Mesenteric fat pad (tissue), 1 donor: Measurements from ENCODE around the gene KRTAP1-3. TPM values are rescaled to one million over a fixed set of nuclear protein-coding genes. Genes with fewer than 3 reads are reported as not detected.
"Not testable (repeated sequence)": the region's sequence is repeated elsewhere in the genome, so short reads cannot be mapped to it uniquely, and the experiment has no call there.

Source experiments
- DNase-seq: peaks from one replicate; pipeline ENCODE4 v3.0.0-alpha.2; 2020; ENCODE audit warnings: low spot score
- total RNA-seq: library from RNA; stranded (reverse); fragmentation: NEBNext Ultra II Directional; extraction: Animal tissue kit (Norgen Biotek cat#: 25700); gene quantifications from one replicate; pipeline ENCODE4 v1.2.1, GENCODE V29; 2021
- donor health status: DM: yes; HTN: yes; CAD: no.

The KRTAP1-3 gene
- total RNA-seq, 1 donor from 2014 or later, result not detected

DNA sequence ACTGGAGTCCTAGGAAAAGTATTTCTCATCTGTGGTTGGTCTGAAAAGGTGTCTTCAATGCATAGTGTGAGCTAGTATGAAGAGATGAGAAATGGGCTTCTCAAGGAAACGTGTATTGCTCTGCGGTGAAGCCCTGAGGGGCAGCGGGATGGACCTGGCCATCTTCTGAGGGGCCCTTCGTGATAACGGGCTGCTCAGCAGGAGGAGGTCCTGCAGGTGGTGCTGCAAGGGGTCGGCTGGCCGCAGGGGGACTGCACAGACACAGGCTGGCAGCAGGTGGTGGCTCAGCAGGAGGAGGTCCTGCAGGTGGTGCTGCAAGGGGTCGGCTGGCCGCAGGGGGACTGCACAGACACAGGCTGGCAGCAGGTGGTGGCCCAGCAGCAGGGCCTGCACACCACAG lies 19.9 kb upstream of the KRTAP1-3 start:
- not testable (repeated sequence) for DNase-seq

DNA sequence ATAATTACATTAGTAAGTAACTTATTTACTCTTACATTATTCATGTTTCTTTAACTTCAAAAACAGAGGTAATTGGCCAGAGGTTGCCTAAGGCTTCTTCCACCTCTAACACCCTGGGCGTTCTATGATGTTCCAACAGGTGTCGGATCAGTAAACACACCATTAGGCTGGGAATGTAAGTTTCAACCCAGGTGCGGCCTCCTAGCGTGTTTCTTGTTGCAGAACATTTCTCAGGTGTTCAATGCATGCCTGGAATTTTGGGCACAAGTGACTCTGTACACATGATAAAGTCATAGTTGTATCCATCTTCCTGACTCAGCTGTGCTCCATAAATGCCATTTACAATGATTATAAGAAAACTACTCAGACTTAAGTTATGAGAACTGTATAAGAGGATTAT lies 19.4 kb upstream of the KRTAP1-3 start:
- DNase-seq, result no peak

GRCh38 chr17:41052566-41052965 lies 17.9 kb upstream of the KRTAP1-3 start:
- no peak for DNase-seq

GRCh38 chr17:41049110-41049509 lies 14.4 kb upstream of the KRTAP1-3 start:
- no peak for DNase-seq

GRCh38 chr17:41048441-41048840 lies 13.8 kb upstream of the KRTAP1-3 start:
- DNase-seq, result no peak

- DNase-seq, result not testable (repeated sequence)
These were observed 12.2 kb upstream of the KRTAP1-3 start, which contains the start of gene KRTAP2-1 for GRCh38 chr17:41046735-41047465. KRTAP2-1 (minus strand) TSS chr17:41047316; CDS start chr17:41047267, 49 bp downstream.

DNA sequence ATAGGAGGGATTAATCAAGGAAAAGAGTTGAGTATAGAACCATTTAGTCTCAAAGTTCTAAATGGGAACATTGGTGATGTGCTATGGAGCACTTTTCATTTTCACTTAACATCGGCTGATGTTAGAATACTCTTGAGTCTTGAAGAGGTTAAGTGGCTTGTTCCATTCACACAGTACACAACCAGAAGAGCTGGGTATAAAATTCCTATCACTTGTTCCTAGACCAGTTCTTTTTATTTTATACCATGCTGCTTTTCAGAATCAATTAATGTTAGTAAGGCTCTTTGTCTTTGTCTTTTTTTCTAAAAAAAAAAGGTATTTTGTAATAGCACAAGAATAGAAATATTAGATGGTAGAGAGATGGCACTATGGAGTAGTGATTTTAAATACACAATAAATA lies 8.3 kb upstream of the KRTAP1-3 start:
- no peak for DNase-seq

DNA sequence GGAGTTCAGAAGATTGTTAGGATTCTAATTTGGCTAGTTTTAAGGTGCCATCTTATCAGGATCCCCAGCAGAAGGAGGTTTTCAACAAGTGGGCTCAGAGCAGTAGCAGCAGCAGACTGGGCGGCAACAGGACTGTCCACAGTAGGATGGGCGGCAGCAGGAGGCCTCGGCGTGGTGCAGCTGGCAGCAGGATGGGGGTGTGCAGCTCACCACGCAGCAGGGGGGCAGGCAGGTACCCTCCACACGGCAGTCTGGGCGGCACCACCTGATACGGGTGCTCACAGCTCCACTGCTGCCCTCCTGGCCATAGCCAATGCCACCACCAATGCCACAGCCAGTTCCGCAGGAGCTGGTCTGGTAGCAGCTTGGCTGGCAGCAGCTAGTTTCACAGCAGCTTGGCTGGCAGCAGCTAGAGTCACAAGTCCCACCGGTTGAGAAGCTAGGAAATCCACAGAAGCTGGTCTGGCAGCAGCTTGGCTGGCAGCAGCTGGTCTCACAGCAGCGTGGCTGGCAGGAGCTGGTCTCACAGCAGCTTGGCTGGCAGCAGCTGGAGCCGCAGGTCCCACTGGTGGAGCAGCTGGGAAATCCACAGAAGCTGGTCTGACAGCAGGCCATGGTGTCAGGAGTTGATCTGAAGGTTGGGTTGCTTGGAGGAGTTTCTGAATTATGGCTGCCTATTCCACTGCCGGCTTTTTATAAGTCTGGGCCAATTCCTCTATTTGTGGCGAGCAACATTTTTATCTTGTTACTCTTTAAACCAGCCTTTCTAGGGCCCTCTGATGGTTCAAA lies 6.3 kb upstream of the KRTAP1-3 start, which contains the start of gene KRTAP1-1:
Gene KRTAP1-1, minus strand, starts transcription at position 668 of the 789 bp plus-strand sequence. Its CDS starts 53 bp downstream, at position 615.
- not testable (repeated sequence) for DNase-seq

DNA sequence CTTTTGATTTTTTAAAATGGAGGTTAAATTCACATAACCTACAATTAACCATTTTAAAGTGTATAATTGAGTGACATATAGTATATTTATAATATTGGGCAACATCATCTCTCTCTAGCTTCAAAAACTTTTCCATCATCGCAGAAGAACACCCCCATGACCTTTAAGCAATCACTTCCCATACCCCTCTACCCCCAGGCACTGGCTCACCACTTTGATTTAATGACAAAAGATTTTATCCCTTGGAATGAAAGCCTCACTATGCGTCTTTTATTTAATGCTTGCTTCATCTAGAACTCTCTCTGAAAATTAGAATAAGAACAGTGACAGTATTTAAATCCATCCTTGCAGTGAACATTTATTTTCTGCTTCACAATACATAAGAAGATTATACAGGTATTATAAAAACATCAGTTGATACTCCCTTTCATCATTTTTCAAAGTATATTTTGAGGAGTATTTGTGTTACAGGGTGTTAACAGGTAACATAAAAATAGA lies 3.2 kb upstream of the KRTAP1-3 start:
- no peak for DNase-seq

GRCh38 chr17:41029633-41030245 lies 4.9 kb downstream of the KRTAP1-3 start, which contains the start of gene KRTAP1-4:
KRTAP1-4 (minus strand) TSS chr17:41030195; CDS start chr17:41030078, 117 bp downstream.
- no peak for DNase-seq

GRCh38 chr17:41026715-41027471 lies 7.8 kb downstream of the KRTAP1-3 start, which contains the start of gene KRTAP1-5:
KRTAP1-5 (minus strand) TSS chr17:41027208; CDS start chr17:41027155, 53 bp downstream.
- DNase-seq, result no peak

GRCh38 chr17:41024697-41025096 lies 10.0 kb downstream of the KRTAP1-3 start:
- no peak for DNase-seq

DNA sequence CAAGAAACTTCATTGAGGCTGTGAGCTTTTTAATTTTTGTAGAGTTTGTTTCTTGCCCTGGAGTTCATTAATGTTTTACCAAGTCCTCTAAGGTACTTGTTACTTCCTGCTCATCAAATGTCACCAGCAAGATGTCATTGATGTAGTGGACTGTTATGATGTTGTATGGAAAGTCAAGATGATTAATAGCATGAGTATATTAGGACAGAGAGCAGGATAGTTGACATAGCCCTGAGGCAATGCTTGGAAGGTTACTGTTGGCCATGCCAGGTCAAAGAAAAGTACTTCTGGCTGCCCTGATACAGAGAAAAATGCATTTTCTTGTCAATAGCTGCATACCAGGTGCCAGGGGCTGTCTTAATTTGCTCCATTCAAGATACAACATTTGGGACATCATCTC lies 14.3 kb downstream of the KRTAP1-3 start:
- DNase-seq, result no peak

DNA sequence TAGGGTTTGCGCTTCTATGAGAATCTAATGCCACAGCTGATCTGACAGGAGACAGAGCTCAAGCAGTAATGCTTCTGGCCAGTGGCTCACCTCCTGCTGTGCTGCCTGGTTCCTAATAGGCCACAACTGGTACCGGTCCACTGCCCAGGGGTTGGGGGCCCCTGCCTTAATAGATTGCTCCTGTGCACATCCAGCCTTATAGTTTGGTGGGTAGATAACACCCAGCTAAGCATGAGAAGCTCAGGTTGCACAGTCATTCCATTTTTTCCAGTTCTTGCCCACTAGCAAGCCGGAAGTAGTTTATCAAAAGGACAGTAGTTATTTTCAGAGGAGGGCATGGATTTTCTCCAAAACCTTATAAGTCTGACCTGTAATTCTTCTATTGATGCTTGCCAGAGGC lies 15.3 kb downstream of the KRTAP1-3 start:
- no peak for DNase-seq

DNA sequence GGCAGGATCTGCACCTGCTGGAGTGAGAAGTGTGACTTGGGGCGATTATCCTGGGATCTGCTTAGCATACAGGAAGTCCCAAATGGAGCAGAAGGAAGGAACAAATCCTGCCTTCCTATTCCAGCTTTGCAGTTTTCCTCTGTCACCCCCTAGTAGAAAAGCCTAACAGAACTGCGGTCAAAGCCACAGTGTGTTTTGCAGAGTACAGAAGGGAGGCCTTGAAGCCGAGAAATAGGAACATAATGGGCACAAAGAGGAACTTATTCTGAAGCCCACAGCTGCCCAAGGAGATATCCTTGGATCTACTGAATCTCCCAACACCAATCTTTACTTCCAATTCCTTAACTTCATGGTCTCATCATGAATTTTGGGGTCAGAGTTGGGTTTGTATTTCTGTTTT lies 16.1 kb downstream of the KRTAP1-3 start:
- no peak for DNase-seq

- DNase-seq, result no peak
These were observed 18.0 kb downstream of the KRTAP1-3 start for GRCh38 chr17:41016578-41017215.

DNA sequence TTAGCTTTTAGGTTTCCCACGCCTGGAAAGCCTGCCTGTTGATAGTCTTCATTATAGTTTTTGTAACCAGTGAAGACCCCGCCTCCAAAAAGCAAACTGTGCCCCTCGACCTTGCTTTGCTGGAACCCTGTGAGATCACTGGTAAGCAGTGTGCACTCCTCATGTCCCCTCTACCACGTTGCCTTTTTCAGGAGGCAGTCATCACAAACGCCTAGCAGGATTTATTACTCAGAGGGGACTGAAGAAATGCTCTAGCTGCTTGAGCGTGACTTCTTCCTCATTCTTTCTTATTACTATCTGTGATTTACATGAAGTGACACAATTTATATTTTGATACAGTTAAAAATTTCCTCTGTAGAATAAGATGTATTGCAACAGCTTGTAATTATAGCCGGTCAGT lies 19.2 kb downstream of the KRTAP1-3 start:
- no peak for DNase-seq

- no peak for DNase-seq
These were observed 21.1 kb downstream of the KRTAP1-3 start for GRCh38 chr17:41013606-41014005.

DNA sequence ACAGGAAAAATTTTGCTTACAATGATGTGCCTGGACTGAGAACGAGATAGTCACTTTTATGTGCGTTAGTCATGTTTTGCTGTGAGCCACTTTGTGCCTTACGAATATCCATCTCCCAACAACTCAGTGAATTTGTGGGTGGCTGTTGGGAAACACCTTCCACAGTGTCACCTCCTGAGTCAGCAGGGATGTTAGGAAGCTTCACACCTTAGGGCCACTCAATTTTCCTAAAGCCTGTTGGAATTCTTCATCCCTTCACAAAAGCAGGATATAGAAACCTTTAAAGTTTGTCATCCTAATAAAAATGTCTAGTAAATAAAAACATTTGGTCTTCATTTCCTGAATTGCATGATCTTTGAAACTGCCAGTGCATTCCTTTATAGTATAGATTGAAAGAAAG lies 21.5 kb downstream of the KRTAP1-3 start:
- DNase-seq, result no peak
